Muscle layer of duodenum (tissue), 2 donors: ENCODE measurements around the gene ABHD17A.
"Not testable (repeated sequence)": the region's sequence is repeated elsewhere in the genome, so short reads cannot be mapped to it uniquely, and the experiment has no call there.

Experiments used
- H3K27ac ChIP-seq: one replicate; pipeline ENCODE4 v1.7.0; 2013; ENCODE audit warnings: mild to moderate bottlenecking, low read length
- H3K27me3 ChIP-seq: one replicate; pipeline ENCODE4 v1.7.0; 2013; ENCODE audit warnings: low read depth, mild to moderate bottlenecking, control low read depth, low read length
- H3K36me3 ChIP-seq, 2 donors: one replicate each; pipeline ENCODE4 v1.7.0; 2013; ENCODE audit warnings: low read length in 2 of 2, control low read depth in 1 of 2, mild to moderate bottlenecking in 1 of 2; ENCODE audit not compliant: insufficient read depth in 2 of 2, control insufficient read depth in 1 of 2
- H3K4me1 ChIP-seq, 2 donors: one replicate each; pipeline ENCODE4 v1.7.0; 2013; ENCODE audit warnings: low read length in 2 of 2, mild to moderate bottlenecking in 2 of 2, control low read depth in 1 of 2, moderate library complexity in 1 of 2; ENCODE audit not compliant: insufficient read depth in 2 of 2, control insufficient read depth in 1 of 2
- H3K4me3 ChIP-seq, 2 donors: one replicate each; pipeline ENCODE4 v1.7.0; 2013; ENCODE audit warnings: low read length in 2 of 2, low read depth in 1 of 2, mild to moderate bottlenecking in 1 of 2
- H3K9me3 ChIP-seq, 2 donors: one replicate each; pipeline ENCODE4 v1.7.0; 2013; ENCODE audit warnings: low read length in 2 of 2, control low read depth in 1 of 2, mild to moderate bottlenecking in 1 of 2; ENCODE audit not compliant: control insufficient read depth in 1 of 2
- donor health status: healthy.

Gene ABHD17A

GRCh38 chr19:1879982-1880381 is 5.3 kb downstream of the ABHD17A start:
- H3K4me1 ChIP-seq = peaks cover 10 to 46% of the 10 kb centered on the region in 2 donors
- H3K9me3 ChIP-seq, H3K27me3 ChIP-seq, H3K36me3 ChIP-seq, H3K27ac ChIP-seq, H3K4me3 ChIP-seq: not testable (repeated sequence)

GRCh38 chr19:1878583-1878982 is 6.7 kb downstream of the ABHD17A start:
- H3K27me3 ChIP-seq, H3K27ac ChIP-seq, H3K4me3 ChIP-seq, H3K36me3 ChIP-seq, H3K9me3 ChIP-seq: not testable (repeated sequence)
- peaks cover 7 to 47% of the 10 kb centered on the region in 2 donors for H3K4me1 ChIP-seq

GRCh38 chr19:1877280-1877660 is 8.0 kb downstream of the ABHD17A start:
- H3K27me3 ChIP-seq, H3K36me3 ChIP-seq, H3K27ac ChIP-seq, H3K9me3 ChIP-seq, H3K4me3 ChIP-seq: not testable (repeated sequence)
- peaks cover 6 to 47% of the 10 kb centered on the region in 2 donors for H3K4me1 ChIP-seq

- H3K36me3 ChIP-seq, H3K27me3 ChIP-seq, H3K9me3 ChIP-seq: not testable (repeated sequence)
- Histone ChIP-seq H3K27ac (peak overlapping the region; percentile 63), H3K4me1 (peaks cover 6 to 42% of the 10 kb centered on the region in 2 donors), H3K4me3 (peak overlapping the region; percentile 50 to 95)
Observed at GRCh38 chr19:1876496-1877279, 8.6 kb downstream of the ABHD17A start.

- H3K27me3 ChIP-seq = no peaks in the 10 kb centered on the region
- H3K27ac ChIP-seq = peak overlapping the region; percentile 63
- H3K36me3 ChIP-seq = peaks cover 0 to 11% of the 10 kb centered on the region in 2 donors
- H3K9me3 ChIP-seq = no peaks in the 10 kb centered on the region
- peaks cover 6 to 40% of the 10 kb centered on the region in 2 donors for H3K4me1 ChIP-seq
- peak overlapping the region; percentile 76 to 95 for H3K4me3 ChIP-seq
Observed at GRCh38 chr19:1875646-1876495, 9.4 kb downstream of the ABHD17A start.

- Histone ChIP-seq H3K27ac (peak overlapping the region; percentile 63), H3K4me3 (peak overlapping the region; percentile 76 to 95), H3K4me1 (peaks cover 6 to 37% of the 10 kb centered on the region in 2 donors)
- H3K27me3 ChIP-seq, H3K9me3 ChIP-seq, H3K36me3 ChIP-seq: not testable (repeated sequence)
Observed at GRCh38 chr19:1875265-1875645, 10.0 kb downstream of the ABHD17A start.

GRCh38 chr19:1874554-1875185 is 10.6 kb downstream of the ABHD17A start:
- H3K36me3 ChIP-seq = peaks cover 0 to 4% of the 10 kb centered on the region in 2 donors
- no peaks in the 10 kb centered on the region for H3K9me3 ChIP-seq
- H3K27ac ChIP-seq = peak overlapping the region; percentile 63
- H3K4me3 ChIP-seq = peak overlapping the region; percentile 76 to 95
- H3K4me1 ChIP-seq = peaks cover 6 to 35% of the 10 kb centered on the region in 2 donors
- H3K27me3 ChIP-seq = no peaks in the 10 kb centered on the region

GRCh38 chr19:1873524-1874473 is 11.5 kb downstream of the ABHD17A start:
- H3K4me3 ChIP-seq = peak overlapping the region; percentile 44 to 76
- H3K27ac ChIP-seq = peak overlapping the region; percentile 63
- no peaks in the 10 kb centered on the region for H3K9me3 ChIP-seq
- peaks cover 0 to 4% of the 10 kb centered on the region in 2 donors for H3K36me3 ChIP-seq
- peaks cover 6 to 35% of the 10 kb centered on the region in 2 donors for H3K4me1 ChIP-seq
- no peaks in the 10 kb centered on the region for H3K27me3 ChIP-seq

- peak overlapping the region in 1 of 2 donors; percentile 44 for H3K4me3 ChIP-seq
- no peaks in the 10 kb centered on the region for H3K9me3 ChIP-seq
- peaks cover 6 to 35% of the 10 kb centered on the region in 2 donors for H3K4me1 ChIP-seq
- H3K36me3 ChIP-seq = peaks cover 0 to 4% of the 10 kb centered on the region in 2 donors
- H3K27me3 ChIP-seq = no peaks in the 10 kb centered on the region
- peak overlapping the region; percentile 31 for H3K27ac ChIP-seq
Observed at GRCh38 chr19:1872807-1873523, 12.3 kb downstream of the ABHD17A start.

GRCh38 chr19:1871630-1872029 is 13.7 kb downstream of the ABHD17A start:
- peaks cover 6 to 33% of the 10 kb centered on the region in 2 donors for H3K4me1 ChIP-seq
- peaks cover 0 to 4% of the 10 kb centered on the region in 2 donors for H3K36me3 ChIP-seq
- no peaks in the 10 kb centered on the region for H3K27me3 ChIP-seq
- H3K4me3 ChIP-seq = no peak overlapping the region
- H3K27ac ChIP-seq = no peak overlapping the region
- no peaks in the 10 kb centered on the region for H3K9me3 ChIP-seq
